Lower lobe of right lung (tissue), 2 donors: ENCODE measurements around the gene RNF215. TPM values are rescaled to one million over a fixed set of nuclear protein-coding genes. Genes with fewer than 3 reads are reported as not detected.

Experiments
- ATAC-seq, 2 donors: fragments of 200-7000 bp; cut with Tn5 transposase; one replicate each; pipeline ENCODE4 v1.9.1; 2020 to 2022; ENCODE audit warnings: mild to moderate bottlenecking in 2 of 2, moderate library complexity in 2 of 2
- DNase-seq: peaks from one replicate; pipeline ENCODE4 v3.0.0-alpha.2; 2020
- H3K27ac ChIP-seq: fragments of 200-600 bp; one replicate; pipeline ENCODE4 v1.8.0; 2022
- H3K27me3 ChIP-seq: fragments of 200-600 bp; one replicate; pipeline ENCODE4 v1.8.0; 2022; ENCODE audit warnings: low read depth
- H3K36me3 ChIP-seq: fragments of 200-600 bp; one replicate; pipeline ENCODE4 v1.8.0; 2022; ENCODE audit warnings: mild to moderate bottlenecking
- H3K4me1 ChIP-seq: fragments of 200-600 bp; one replicate; pipeline ENCODE4 v1.8.0; 2022
- H3K4me3 ChIP-seq: fragments of 200-600 bp; one replicate; pipeline ENCODE4 v1.8.0; 2022; ENCODE audit warnings: mild to moderate bottlenecking
- H3K9me3 ChIP-seq: fragments of 200-600 bp; one replicate; pipeline ENCODE4 v1.8.0; 2022
- intact Hi-C: fragments of 100-400 bp; cut with DNase I; formaldehyde crosslinking; loops from one replicate; pipeline ENCODE4 v1.11.0; 2022
- total RNA-seq: library from RNA; stranded (reverse); fragmentation: NEBNext Ultra II Directional; extraction: Animal tissue kit (Norgen Biotek cat#: 25700); gene quantifications from one replicate; pipeline ENCODE4 v1.2.1, GENCODE V29; 2021
- TF ChIP-seq, protein P1 (sequence below): fragments of 200-600 bp; IDR thresholded peaks from one replicate; pipeline ENCODE4 v1.8.0; 2022; ENCODE audit warnings: antibody characterized with exemption, mild to moderate bottlenecking
- donor health status: DM: no; HTN: yes; CAD: no; lungs with severe emphysema.

The RNF215 gene
- total RNA-seq, 1 donor from 2014 or later = 13.6 TPM

DNA sequence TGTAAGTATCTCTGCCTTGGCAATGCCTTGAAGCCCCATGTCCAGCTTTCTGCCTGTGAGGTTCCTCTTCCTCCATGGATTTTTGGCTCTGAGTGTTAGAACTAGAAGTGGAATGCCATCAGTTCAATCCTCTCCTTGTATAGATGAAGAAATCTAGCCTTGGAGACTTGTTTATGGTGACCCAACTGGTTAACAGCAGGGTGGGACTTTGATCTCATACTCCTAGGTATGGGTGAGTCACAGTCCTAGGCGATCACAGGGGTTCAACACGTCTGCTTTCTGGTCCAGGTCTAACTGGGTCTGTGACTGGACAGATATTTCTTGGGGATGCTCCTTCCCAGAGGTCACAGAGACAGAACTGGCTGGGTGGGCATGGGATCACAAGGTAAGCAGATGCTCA, 29.2 kb upstream of the RNF215 start:
- Histone ChIP-seq H3K27me3 (no peaks in the 10 kb centered on the region), H3K36me3 (peaks cover 57% of the 10 kb centered on the region), H3K4me1 (peaks cover 14% of the 10 kb centered on the region), H3K27ac (no peak overlapping the region), H3K4me3 (no peak overlapping the region), H3K9me3 (no peaks in the 10 kb centered on the region)
- intact Hi-C loops = no loop called here
- TF ChIP-seq, protein P1, sequence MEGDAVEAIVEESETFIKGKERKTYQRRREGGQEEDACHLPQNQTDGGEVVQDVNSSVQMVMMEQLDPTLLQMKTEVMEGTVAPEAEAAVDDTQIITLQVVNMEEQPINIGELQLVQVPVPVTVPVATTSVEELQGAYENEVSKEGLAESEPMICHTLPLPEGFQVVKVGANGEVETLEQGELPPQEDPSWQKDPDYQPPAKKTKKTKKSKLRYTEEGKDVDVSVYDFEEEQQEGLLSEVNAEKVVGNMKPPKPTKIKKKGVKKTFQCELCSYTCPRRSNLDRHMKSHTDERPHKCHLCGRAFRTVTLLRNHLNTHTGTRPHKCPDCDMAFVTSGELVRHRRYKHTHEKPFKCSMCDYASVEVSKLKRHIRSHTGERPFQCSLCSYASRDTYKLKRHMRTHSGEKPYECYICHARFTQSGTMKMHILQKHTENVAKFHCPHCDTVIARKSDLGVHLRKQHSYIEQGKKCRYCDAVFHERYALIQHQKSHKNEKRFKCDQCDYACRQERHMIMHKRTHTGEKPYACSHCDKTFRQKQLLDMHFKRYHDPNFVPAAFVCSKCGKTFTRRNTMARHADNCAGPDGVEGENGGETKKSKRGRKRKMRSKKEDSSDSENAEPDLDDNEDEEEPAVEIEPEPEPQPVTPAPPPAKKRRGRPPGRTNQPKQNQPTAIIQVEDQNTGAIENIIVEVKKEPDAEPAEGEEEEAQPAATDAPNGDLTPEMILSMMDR = no peak
- DNase-seq = no peak
- no peak for ATAC-seq

DNA sequence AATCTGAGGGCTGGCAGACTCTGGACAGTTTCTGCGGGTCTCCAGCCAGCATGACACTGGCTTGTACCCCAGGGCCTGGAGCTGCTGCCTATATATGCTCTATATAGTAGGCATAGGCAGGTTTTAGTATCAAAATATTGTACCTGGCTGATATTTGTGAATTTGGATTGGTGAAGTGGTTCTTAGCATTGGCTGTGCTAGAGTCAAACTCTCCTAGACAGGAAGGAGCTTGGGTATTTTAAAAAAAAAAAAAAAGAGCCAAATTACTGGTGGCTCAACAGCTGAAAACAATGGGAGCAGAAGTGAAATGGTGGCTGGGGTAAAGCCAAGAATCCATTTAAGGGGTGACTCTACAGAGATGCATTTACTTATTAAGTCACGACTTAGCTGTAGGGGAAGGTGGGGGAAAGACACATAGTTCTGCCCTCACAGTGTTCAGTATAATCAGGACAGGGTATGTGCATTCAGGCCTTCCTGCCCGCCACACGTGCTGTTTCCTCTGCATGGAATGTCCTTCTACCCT, 27.4 kb upstream of the RNF215 start:
- no peaks in the 10 kb centered on the region for H3K4me1 ChIP-seq
- no peaks in the 10 kb centered on the region for H3K9me3 ChIP-seq
- H3K27me3 ChIP-seq = no peaks in the 10 kb centered on the region
- ATAC-seq (no peak), DNase-seq (no peak)
- no peak overlapping the region for H3K27ac ChIP-seq
- intact Hi-C loops = no loop called here
- TF ChIP-seq, protein P1 = no peak
- H3K4me3 ChIP-seq = no peak overlapping the region
- H3K36me3 ChIP-seq = peaks cover 74% of the 10 kb centered on the region

GRCh38 chr22:30413745-30414524, 26.7 kb upstream of the RNF215 start:
- Histone ChIP-seq H3K27me3 (no peaks in the 10 kb centered on the region), H3K36me3 (peaks cover 71% of the 10 kb centered on the region), H3K27ac (no peak overlapping the region), H3K9me3 (no peaks in the 10 kb centered on the region), H3K4me1 (no peaks in the 10 kb centered on the region), H3K4me3 (no peak overlapping the region)
- ATAC-seq (no peak), DNase-seq (no peak)
- intact Hi-C loops = no loop called here
- TF ChIP-seq, protein P1 = no peak

GRCh38 chr22:30413001-30413400, 25.8 kb upstream of the RNF215 start:
- TF ChIP-seq, protein P1 = no peak
- ATAC-seq = no peak
- Histone ChIP-seq H3K4me3 (no peak overlapping the region), H3K9me3 (no peaks in the 10 kb centered on the region), H3K36me3 (peaks cover 65% of the 10 kb centered on the region), H3K4me1 (no peaks in the 10 kb centered on the region), H3K27ac (no peak overlapping the region), H3K27me3 (no peaks in the 10 kb centered on the region)
- intact Hi-C loops = no loop called here
- DNase-seq = no peak

DNA sequence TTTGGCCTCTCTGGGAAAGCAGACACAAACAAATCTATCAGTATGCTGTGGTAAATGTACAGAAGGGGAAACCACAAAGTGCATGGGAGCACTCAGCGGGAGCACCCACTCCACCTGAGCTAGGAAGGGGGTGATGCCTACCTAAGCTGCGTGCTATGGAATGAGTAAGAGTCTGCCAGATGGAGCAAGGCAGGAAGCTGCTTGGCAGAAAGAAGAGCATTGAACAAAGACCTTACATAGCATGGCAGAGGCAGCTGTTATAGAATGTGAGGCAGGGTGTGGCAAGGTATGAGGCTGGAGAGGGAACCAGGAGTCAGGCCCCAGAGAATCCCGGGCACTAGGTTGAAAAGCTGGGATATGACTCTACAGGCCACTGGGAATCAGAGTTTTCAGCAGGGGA, 24.6 kb upstream of the RNF215 start:
- Histone ChIP-seq H3K4me3 (no peak overlapping the region), H3K4me1 (no peaks in the 10 kb centered on the region), H3K27me3 (no peaks in the 10 kb centered on the region), H3K9me3 (no peaks in the 10 kb centered on the region), H3K27ac (no peak overlapping the region), H3K36me3 (peaks cover 65% of the 10 kb centered on the region)
- no peak for ATAC-seq
- no peak for DNase-seq
- intact Hi-C loops = no loop called here
- TF ChIP-seq, protein P1 = no peak
